Activated T-helper 1 cell treated with anti-CD3 and anti-CD28 coated beads, Interleukin-12 subunit alpha, Interleukin-12 subunit beta, Interleukin-2, Interleukin-4 antibody, amounts not matched to agents 30 ng/mL and 10 ng/mL and 1 ng/mL, durations not matched to agents 14 hours and 24 hours and 36 hours (primary cell): Measurements from ENCODE around the gene MYO1C. TPM values are rescaled to one million over a fixed set of nuclear protein-coding genes. Genes with fewer than 3 reads are reported as not detected.
"Not testable (repeated sequence)": the region's sequence is repeated elsewhere in the genome, so short reads cannot be mapped to it uniquely, and the experiment has no call there.

Source experiments
- DNase-seq: peaks from one replicate; pipeline ENCODE4 v3.0.0; 2021; ENCODE audit warnings: low spot score
- H3K27ac Mint-ChIP-seq: one replicate; pipeline ENCODE4 v1.8.0; 2021; ENCODE audit warnings: mild to moderate bottlenecking, mixed read lengths
- H3K27me3 Mint-ChIP-seq: one replicate; pipeline ENCODE4 v1.8.0; 2022; ENCODE audit warnings: mild to moderate bottlenecking, moderate library complexity, mixed read lengths; ENCODE audit not compliant: insufficient read depth
- H3K36me3 Mint-ChIP-seq: one replicate; pipeline ENCODE4 v1.8.0; 2021; ENCODE audit warnings: low read depth, mixed read lengths
- H3K4me1 Mint-ChIP-seq: one replicate; pipeline ENCODE4 v1.8.0; 2021; ENCODE audit warnings: low read depth, mixed read lengths
- H3K4me3 Mint-ChIP-seq: one replicate; pipeline ENCODE4 v1.8.0; 2021; ENCODE audit warnings: mild to moderate bottlenecking, moderate library complexity, mixed read lengths
- H3K9me3 Mint-ChIP-seq: one replicate; pipeline ENCODE4 v1.8.0; 2021; ENCODE audit warnings: mixed read lengths
- intact Hi-C: fragments of 100-400 bp; cut with micrococcal nuclease; formaldehyde crosslinking; loops from one replicate; pipeline ENCODE4 v1.15.1; 2024
- total RNA-seq: library from RNA; stranded (reverse); gene quantifications from 2 replicates; pipeline ENCODE4 v1.2.3, GENCODE V29; 2022

The MYO1C gene
- total RNA-seq, 1 donor from 2014 or later, result 31.1 TPM

DNA sequence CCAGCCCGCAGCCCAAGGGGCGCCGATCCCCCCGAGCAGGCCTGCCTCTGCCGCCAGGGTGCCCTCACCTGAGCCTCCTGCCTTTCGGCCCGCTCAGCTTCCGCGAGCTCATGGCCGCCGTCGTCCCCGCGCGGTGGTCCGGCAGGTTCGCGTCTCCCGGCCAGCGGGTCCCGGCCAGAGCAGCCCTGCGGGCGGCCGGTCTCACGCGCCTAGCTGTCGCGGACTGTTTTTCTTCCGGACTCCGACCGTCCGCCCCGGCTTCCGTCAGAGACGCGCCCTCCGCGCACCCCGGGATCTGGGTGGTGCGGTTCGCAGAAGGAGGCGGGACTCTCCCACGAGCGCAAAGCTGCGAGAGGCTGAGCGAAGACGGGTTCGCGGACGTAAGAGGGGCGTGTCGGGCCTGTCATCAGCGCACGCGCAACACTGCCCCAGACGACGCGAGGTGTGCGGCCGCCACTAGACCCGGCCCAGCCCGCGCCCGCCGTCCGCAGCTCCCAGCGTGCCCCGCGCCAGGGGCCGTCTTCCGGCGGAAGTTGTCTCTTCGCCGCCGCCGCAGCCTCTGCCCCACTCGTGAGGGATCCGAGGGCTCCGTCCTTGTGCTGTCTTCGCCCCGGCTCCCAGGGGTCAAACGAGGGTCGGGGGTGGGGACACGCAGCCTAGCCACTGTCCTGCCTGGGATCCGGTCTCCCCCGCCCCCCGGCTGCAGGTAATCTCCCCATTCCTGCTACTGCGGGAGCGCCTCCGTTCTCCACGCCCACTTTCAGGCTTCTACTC, 24.1 kb upstream of the MYO1C start, which contains the start of gene INPP5K:
TSS of gene INPP5K (minus strand) at position 225 of the 774 bp plus-strand sequence. CDS start at position 112, 113 bp downstream.
- peak within 1 kb of the TSS; percentile 93 for H3K4me3 Mint-ChIP-seq
- no peaks in the 10 kb centered on the region for H3K9me3 Mint-ChIP-seq
- peaks cover 9% of the 10 kb centered on the region for H3K36me3 Mint-ChIP-seq
- intact Hi-C loops, result loop anchor here (1.0 kb wide), 4 partner anchors 46 to 257 kb away; partner anchors contain the start of genes CRK, PITPNA and YWHAE
- peak within 1 kb of the TSS; percentile 76 for H3K27ac Mint-ChIP-seq
- peaks cover 13% of the 10 kb centered on the region for H3K4me1 Mint-ChIP-seq
- DNase-seq, result peak; percentile 99
- H3K27me3 Mint-ChIP-seq, result no peaks in the 10 kb centered on the region

DNA sequence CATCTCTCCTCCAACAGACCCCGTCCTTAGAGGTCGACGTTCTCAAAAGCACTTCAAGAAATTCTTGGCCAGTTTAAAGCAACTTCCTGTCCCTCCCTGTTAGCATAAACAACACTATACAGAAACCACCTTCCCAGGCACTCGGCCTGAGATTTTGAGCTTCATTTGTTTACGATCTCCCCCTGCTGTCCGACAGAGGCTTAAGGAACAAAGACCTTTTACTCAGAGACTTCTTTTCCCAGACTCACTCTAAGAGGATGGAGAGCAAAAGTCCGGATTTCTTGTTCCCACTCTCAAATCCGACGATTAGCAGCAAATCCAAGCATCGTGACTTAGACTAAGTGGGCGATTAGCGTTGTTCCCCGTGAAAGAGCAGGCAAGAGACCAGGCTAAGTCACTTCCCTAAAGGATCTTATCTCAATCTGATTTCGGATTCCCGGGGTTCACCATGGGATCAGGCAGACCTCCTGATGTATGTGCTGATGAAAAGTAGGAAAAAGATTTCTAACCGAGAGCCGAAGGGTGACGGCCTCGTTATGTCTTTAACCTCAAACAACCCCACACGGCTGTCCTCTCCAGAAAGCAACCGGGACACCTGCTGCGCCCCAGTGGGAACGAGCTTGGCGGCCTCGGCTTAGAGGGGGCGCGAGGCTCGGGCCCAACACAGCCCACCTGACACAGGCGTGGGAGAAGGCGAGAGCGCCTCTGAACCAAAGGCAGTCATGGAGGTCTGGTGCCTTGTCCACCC, 23.3 kb upstream of the MYO1C start:
- intact Hi-C loops, result loop anchor here (1.0 kb wide), 7 partner anchors 25 to 257 kb away; partner anchors contain the start of genes CRK, PITPNA and YWHAE
- H3K27ac Mint-ChIP-seq, result peak overlapping the region; percentile 76
- peaks cover 13% of the 10 kb centered on the region for H3K4me1 Mint-ChIP-seq
- peak overlapping the region; percentile 93 for H3K4me3 Mint-ChIP-seq
- DNase-seq, result peak; percentile 62
- peaks cover 7% of the 10 kb centered on the region for H3K36me3 Mint-ChIP-seq
- no peaks in the 10 kb centered on the region for H3K9me3 Mint-ChIP-seq
- no peaks in the 10 kb centered on the region for H3K27me3 Mint-ChIP-seq

DNA sequence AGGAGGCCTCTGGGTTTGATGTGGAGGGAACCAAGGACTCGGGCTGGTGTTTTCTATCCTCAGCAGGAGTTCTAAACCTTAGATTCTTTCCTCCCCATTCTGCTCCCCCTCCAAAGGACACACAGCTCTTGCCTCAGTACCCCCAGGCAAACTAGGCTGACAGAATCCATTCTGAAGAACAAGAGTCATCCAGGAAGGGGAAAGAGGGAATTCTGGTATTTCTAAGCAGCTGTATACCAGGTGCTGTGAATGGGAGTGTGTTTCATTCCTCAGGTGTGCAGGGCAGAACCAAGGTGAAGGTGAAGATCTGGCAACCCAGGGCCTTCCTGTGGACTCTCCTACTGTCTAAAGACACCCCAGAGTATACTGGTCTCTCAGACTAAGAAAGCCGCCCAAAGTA, 19.9 kb upstream of the MYO1C start:
- Mint-ChIP-seq H3K36me3 (peaks cover 13% of the 10 kb centered on the region), H3K27ac (no peak overlapping the region), H3K4me1 (peaks cover 24% of the 10 kb centered on the region), H3K4me3 (no peak overlapping the region), H3K27me3 (no peaks in the 10 kb centered on the region), H3K9me3 (no peaks in the 10 kb centered on the region)
- intact Hi-C loops, result no loop called here
- DNase-seq, result no peak

DNA sequence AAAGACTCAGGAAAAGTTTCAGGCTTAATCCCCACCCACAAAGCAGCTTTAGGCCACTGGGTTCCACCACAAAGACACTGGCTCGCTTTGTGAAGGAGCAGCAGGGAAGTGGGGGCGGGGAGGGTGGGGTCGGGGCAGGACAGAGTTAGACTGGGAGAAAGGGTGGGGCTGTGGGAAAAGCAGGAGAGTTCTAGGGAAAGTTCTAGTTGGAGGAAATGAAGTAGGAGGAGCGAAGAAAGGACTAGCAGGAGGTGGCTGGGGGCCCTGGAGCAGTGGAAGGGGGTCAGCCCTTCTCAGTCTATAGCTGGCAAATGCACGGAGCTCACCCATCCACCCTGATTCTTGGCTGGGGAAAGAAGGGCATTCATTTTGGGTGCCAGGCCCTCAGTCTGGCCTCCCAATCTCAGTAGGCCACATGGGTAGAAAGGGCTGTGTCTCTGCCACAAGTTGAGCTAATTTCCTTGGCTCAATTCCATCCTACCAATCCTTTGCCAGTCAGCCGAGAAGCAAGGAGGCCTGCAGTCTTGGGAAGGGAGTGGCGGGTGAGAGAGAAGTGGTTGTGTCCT, 19.4 kb upstream of the MYO1C start:
- Mint-ChIP-seq H3K36me3 (peaks cover 16% of the 10 kb centered on the region), H3K4me1 (peaks cover 24% of the 10 kb centered on the region), H3K27me3 (no peaks in the 10 kb centered on the region), H3K27ac (no peak overlapping the region), H3K4me3 (no peak overlapping the region), H3K9me3 (no peaks in the 10 kb centered on the region)
- intact Hi-C loops, result no loop called here
- no peak for DNase-seq

DNA sequence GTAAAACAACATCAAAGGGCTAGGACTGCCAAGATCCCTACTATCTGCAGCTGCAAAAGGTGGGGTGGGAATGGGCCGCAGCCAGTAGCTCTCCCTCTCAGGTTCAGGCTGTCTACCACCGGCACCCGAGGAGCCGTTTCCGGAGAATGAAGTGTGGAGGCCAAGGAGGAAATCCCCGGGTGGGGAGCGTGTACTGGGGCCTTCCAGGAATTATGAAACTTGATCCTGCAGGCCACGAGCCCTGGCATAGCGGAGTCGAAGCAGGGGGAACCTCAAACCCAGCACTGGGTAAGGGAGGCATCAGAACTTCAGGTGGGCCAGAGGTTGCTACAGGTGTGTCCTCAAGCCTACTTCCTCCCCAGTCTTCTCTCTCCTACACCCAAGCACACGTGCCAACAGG, 18.8 kb upstream of the MYO1C start:
- no peak for DNase-seq
- H3K27me3 Mint-ChIP-seq, result no peaks in the 10 kb centered on the region
- H3K36me3 Mint-ChIP-seq, result peaks cover 17% of the 10 kb centered on the region
- peaks cover 24% of the 10 kb centered on the region for H3K4me1 Mint-ChIP-seq
- no peak overlapping the region for H3K27ac Mint-ChIP-seq
- intact Hi-C loops, result no loop called here
- no peak overlapping the region for H3K4me3 Mint-ChIP-seq
- H3K9me3 Mint-ChIP-seq, result no peaks in the 10 kb centered on the region

DNA sequence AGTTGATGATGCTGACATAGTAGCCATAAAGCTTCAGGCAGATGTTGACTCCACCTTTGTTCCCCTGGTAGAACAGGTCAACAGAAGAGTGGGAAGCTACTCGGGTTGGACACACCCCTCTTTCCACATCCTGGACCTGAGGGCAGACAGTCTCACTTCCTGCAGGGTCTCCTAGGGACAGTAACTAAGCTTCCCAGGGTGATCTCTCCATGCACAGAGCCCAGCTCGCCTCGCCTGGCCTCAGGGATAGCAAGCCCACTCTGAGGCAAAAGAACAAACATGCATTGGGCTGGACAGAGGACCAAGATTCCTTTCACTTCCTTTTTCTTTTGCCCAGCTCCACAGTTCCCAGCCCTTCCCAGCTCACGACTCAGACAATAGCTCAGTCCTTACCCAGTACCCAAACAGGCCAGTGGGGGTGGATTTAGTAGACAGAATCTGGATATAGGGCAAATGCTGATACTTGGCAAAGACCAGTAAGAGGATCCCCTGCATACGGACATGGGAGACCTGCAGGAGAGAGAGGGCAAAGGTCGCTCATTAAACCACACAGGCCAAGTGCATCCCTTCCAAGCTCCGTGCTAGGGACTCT, 16.9 kb upstream of the MYO1C start:
- intact Hi-C loops, result no loop called here
- no peaks in the 10 kb centered on the region for H3K9me3 Mint-ChIP-seq
- no peak overlapping the region for H3K27ac Mint-ChIP-seq
- peaks cover 11% of the 10 kb centered on the region for H3K4me1 Mint-ChIP-seq
- H3K36me3 Mint-ChIP-seq, result peaks cover 13% of the 10 kb centered on the region
- DNase-seq, result no peak
- H3K27me3 Mint-ChIP-seq, result no peaks in the 10 kb centered on the region
- no peak overlapping the region for H3K4me3 Mint-ChIP-seq

DNA sequence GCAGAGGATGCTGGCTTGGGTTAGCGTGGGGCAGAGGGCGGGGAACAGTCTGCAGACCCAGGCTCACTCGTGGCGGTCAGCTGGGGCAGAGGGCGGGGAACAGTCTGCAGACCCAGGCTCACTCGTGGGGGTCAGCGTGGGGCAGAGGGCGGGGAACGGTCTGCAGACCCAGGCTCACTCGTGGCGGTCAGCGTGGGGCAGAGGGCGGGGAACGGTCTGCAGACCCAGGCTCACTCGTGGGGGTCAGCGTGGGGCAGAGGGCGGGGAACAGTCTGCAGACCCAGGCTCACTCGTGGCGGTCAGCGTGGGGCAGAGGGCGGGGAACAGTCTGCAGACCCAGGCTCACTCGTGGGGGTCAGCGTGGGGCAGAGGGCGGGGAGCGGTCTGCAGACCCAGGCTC, 16.2 kb upstream of the MYO1C start:
- intact Hi-C loops, DNase-seq, H3K4me3 Mint-ChIP-seq, H3K27me3 Mint-ChIP-seq, H3K27ac Mint-ChIP-seq, H3K9me3 Mint-ChIP-seq: not testable (repeated sequence)
- Mint-ChIP-seq H3K36me3 (peaks cover 13% of the 10 kb centered on the region), H3K4me1 (peaks cover 11% of the 10 kb centered on the region)

DNA sequence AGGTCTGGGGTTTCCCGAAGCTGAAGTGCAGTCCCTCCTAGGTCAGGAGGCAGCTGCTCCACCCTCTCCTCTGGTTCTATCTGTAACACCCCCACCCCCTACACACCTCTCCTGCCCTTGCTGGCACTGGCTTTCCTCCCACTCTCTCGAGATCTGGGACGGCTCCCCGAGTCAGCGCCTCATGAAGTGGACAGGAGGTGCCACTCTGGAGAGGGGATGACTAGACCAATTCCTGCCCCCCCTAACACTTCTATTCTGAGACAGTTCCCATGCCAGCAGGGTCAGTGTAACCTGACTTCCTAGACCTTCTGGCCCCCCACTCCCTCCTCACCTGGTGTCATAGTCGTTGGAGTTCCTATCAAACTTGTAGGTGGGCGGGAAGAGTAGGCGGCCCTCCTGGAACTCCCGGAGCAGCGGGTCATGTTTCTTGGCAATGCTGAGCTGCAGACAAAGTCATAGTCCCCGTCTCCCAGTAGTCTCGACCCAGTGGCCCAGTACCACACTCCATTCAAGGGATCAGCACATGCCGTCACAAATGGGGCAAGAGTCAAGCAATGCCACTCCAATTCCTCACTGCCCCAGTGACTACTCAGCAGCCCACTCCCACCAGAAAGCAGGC, 14.3 kb upstream of the MYO1C start:
- peaks cover 11% of the 10 kb centered on the region for H3K4me1 Mint-ChIP-seq
- intact Hi-C loops, result no loop called here
- H3K27me3 Mint-ChIP-seq, result no peaks in the 10 kb centered on the region
- no peak overlapping the region for H3K4me3 Mint-ChIP-seq
- DNase-seq, result no peak
- H3K9me3 Mint-ChIP-seq, result no peaks in the 10 kb centered on the region
- H3K36me3 Mint-ChIP-seq, result peaks cover 11% of the 10 kb centered on the region
- no peak overlapping the region for H3K27ac Mint-ChIP-seq

DNA sequence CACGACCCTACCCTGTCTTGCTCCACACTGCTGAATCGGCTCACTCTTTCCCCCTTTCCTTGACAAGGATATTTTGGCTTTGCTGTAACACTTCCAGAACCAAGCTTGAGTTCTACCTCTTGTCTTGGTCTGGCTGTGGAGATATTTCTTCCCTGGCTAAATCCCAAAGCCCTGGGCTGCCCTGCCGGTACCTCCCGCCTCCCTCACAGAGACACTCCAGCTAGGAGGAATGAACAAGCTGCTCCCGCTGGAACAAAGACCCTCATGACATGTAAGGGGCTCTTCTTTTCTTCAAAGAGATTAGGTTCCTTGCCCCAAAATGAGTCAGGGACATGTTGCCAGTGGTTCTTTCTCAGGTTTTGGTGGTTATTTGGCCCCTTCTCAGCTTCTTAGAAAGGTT, 13.1 kb upstream of the MYO1C start:
- H3K27me3 Mint-ChIP-seq, result no peaks in the 10 kb centered on the region
- H3K4me1 Mint-ChIP-seq, result peaks cover 11% of the 10 kb centered on the region
- no peak for DNase-seq
- H3K27ac Mint-ChIP-seq, result no peak overlapping the region
- no peak overlapping the region for H3K4me3 Mint-ChIP-seq
- peaks cover 13% of the 10 kb centered on the region for H3K36me3 Mint-ChIP-seq
- H3K9me3 Mint-ChIP-seq, result no peaks in the 10 kb centered on the region
- intact Hi-C loops, result no loop called here

DNA sequence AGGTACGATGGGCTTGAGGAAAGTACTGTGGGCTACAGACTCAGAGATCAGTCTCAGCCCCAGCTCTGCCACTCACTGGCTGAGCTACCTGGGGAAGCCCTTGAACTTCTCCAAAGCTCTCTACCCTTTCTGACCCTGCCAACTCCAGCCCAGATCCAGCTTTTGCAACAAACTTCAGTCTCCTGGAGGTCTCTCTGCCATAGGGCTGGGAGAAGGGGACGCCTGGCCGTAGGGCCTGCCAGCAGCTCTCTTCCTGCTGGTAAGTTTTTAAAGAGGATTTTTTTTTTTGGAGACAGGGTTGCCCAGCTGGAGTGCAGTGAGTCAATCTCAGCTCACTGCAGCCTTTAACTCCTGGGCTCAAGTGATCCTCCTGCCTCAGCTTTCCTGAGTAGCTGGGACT, 12.4 kb upstream of the MYO1C start:
- no peak overlapping the region for H3K27ac Mint-ChIP-seq

DNA sequence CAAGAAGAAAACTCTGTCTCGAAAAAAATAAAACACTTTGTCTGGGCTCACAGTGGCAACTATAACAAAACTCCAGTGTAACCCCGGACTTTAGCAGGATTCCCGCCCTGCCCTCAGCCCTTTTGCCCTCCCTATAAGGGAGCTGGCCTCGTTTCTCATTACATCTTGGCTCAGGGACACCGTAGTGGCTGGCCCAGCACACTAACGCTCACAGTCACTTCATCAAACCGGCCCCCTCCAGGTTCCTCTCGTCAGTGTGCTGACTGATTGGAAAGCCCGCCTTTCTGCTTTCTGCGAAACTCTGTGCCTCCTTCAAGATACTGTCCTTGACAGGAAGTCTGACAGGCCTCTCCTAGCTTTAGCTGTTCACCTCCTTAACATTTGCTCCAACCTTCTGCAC, 11.2 kb upstream of the MYO1C start:
- intact Hi-C loops, result no loop called here
- no peak overlapping the region for H3K4me3 Mint-ChIP-seq
- H3K4me1 Mint-ChIP-seq, result no peaks in the 10 kb centered on the region
- H3K36me3 Mint-ChIP-seq, result peaks cover 10% of the 10 kb centered on the region
- H3K27ac Mint-ChIP-seq, result no peak overlapping the region
- H3K27me3 Mint-ChIP-seq, result no peaks in the 10 kb centered on the region
- no peaks in the 10 kb centered on the region for H3K9me3 Mint-ChIP-seq
- no peak for DNase-seq

More for the DNA sequence above, 12.4 kb upstream of the MYO1C start:
- Mint-ChIP-seq H3K9me3 (no peaks in the 10 kb centered on the region), H3K36me3 (peaks cover 13% of the 10 kb centered on the region), H3K27me3 (no peaks in the 10 kb centered on the region), H3K4me1 (peaks cover 9% of the 10 kb centered on the region), H3K4me3 (no peak overlapping the region)
- no peak for DNase-seq
- intact Hi-C loops, result no loop called here

DNA sequence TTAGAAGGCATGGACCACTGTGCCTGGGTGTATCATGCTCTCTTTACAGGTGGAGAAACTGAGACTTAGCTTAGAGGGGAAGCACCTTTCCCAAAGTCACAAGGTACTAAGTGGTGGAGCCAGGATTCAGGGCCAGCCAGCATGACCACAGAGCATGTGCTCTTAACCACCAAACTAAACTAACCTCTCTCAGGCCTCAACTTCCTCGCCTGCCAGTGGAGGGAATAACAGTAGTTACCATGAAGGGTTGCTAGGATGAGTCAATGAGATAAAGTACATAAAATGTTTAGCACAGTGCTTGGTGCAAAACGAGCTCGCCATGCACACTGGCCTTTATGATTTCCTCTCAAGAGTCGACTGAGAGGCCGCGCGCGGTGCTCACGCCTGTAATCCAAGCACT, 6.4 kb upstream of the MYO1C start:
- H3K4me1 Mint-ChIP-seq, result no peaks in the 10 kb centered on the region
- no peaks in the 10 kb centered on the region for H3K9me3 Mint-ChIP-seq
- intact Hi-C loops, result no loop called here
- H3K4me3 Mint-ChIP-seq, result no peak overlapping the region
- no peak for DNase-seq
- peaks cover 3% of the 10 kb centered on the region for H3K36me3 Mint-ChIP-seq
- H3K27me3 Mint-ChIP-seq, result no peaks in the 10 kb centered on the region
- no peak overlapping the region for H3K27ac Mint-ChIP-seq
